GM18498 (cell line): ENCODE measurements around the gene LRRC8C.
A peak's percentile ranks its signal among the peaks of the same experiment; 100 is the strongest.

ENCODE experiments used
- ATAC-seq: cut with Tn5 transposase; IDR thresholded peaks from one replicate; pipeline ENCODE4 v1.9.1; 2021; ENCODE audit warnings: mild to moderate bottlenecking, moderate library complexity; ENCODE audit not compliant: unreplicated experiment

The LRRC8C gene

GRCh38 chr1:89761338-89761737 is 128.4 kb downstream of the LRRC8C start:
- ATAC-seq, result no peak

- no peak for ATAC-seq
These were observed 129.0 kb downstream of the LRRC8C start for GRCh38 chr1:89761901-89762300.

GRCh38 chr1:89762386-89762778 is 129.5 kb downstream of the LRRC8C start:
- peak; percentile 4 for ATAC-seq

- peak; percentile 99 for ATAC-seq
These were observed 130.1 kb downstream of the LRRC8C start for GRCh38 chr1:89762779-89763648.

- ATAC-seq, result no peak
These were observed 130.7 kb downstream of the LRRC8C start for GRCh38 chr1:89763649-89763986.

GRCh38 chr1:89765774-89766173 is 132.9 kb downstream of the LRRC8C start:
- no peak for ATAC-seq

GRCh38 chr1:89767618-89768017 is 134.7 kb downstream of the LRRC8C start:
- no peak for ATAC-seq
